GM19035 (cell line): Measurements from ENCODE around the gene ESYT2.
A peak's percentile ranks its signal among the peaks of the same experiment; 100 is the strongest.
"Not testable (repeated sequence)": the region's sequence is repeated elsewhere in the genome, so short reads cannot be mapped to it uniquely, and the experiment has no call there.

Experiments
- ATAC-seq: cut with Tn5 transposase; IDR thresholded peaks from one replicate; pipeline ENCODE4 v1.9.1; 2021; ENCODE audit not compliant: unreplicated experiment

Gene ESYT2

DNA sequence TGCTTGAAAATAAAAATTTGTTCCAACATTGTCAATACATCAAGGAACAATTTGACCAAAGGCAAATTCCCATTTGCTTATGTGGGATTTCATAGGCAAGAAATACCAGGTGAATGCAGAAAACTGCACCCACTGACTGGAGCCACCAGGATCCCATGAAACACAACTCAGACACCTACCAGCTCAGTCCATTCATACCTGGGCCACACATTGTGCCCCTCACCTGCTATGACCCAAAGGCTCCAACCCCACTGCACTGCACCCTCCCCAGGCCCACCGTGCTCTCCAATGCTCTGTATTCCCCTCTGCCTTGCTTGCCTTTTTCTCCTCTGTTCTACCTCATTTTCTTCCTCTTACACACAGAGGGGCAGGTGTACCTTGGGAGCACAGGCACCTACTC is 130.0 kb downstream of the ESYT2 start:
- no peak for ATAC-seq

DNA sequence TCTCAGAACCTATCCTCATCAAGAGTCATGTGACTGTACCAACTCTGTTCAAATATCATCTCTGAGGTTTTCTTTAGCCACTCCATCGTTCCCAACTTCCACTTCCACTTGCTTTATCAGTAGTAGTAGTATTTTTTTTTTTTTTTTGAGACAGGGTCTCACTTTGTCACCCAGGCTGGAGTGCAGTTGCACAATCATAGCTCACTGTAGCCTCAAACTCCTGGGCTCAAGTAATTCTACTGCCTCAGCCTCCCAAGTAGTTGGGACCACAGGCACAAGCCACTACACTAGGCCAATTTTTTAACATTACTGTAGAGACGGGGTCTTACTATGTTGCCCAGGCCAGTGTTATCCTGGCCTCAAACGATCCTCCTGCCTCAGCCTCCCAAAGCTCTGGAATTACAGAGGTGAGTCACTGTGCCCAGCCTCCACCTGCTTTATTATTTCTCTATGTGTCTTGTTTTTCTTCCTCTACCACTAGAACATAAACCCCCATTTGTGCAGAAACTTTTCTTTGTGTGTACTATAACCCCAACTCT is 130.6 kb downstream of the ESYT2 start:
- ATAC-seq = no peak

DNA sequence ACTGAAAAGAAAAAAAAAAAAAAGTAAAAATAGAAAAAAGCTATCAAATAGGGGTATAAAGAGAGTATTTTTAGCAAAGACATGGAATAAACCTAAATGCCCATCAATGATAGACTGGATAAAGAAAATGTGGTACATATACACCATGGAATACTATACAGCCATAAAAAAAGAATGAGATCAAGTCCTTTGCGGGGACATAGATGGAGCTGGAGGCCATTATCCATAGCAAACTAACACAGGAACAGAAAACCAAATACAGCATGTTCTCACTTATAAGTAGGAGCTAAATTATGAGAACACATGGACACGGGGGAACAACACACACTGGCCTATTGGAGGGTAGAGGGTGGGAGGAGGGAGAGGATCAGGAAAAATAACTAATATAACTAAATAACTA is 131.7 kb downstream of the ESYT2 start:
- not testable (repeated sequence) for ATAC-seq

DNA sequence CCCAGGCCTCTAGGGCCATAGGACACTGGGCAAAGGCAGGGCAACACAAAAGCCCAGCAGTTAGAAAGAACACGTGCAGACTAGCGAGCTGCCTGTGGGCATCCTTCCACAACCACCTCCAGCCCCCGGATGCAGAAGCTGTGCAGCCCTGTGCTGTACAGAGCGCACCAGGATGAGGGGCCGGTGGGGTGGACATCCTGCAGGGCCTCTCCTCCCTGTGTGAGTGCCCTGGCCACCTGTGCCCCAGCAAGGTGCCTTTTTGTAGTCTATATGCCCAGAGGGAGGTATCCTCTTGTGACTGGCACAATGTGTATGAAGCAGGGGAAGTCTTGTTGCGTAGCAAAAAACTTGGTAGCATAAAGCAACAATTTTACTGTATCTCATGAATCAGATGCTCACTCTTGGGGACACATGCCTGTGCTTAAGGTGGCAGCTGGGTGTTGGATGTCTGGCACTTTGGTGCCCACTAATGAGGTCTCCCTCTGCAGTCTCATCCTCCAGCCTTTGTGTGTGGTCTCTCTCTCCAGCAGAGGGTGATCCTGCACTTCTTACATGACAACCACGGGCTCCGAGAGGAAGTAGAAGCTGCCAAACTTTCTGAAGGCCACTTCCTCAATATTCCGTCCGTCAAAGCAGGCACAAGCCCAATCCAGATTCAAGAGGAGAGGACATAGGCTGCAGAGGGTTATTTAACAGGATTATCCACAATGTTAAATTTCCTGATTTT is 133.4 kb downstream of the ESYT2 start:
- peak; percentile 79 for ATAC-seq

DNA sequence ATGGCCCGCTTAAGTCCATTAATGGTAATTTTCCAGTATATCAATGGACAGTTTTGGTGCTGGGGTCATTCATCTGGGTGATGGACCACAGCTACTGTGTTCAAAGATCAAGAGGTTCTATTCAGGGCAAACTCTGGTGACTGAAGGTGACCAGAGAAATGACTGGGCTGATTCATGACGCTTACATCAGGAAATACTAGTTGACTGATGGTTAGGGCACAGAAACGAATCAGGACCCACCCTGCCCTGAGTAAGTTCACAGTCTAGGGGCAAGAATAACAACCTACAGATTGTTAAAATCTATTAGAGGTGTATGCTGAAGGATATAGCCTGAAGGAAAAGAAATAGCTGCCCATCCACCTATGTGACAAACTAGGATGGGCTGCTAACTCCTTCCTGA is 134.3 kb downstream of the ESYT2 start:
- ATAC-seq = no peak

DNA sequence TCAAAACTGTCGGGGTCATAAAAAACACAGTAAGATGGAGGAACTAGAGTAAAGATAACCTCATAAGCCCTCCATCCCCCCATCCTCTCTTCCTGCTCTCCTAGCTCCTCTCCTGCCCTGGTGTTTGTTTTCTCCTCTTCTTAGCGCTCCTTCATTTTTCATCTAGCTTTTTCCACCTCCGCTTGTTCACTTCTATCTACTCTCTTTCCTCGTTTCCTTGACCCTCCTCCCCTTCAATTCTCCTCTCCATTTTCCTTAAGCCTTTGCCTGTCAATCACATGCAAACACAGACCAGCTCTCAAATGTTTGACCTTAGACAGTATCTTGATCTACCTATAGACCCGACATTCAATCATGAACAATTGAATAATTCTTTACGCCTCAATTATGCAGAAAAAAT is 134.7 kb downstream of the ESYT2 start:
- ATAC-seq = no peak

DNA sequence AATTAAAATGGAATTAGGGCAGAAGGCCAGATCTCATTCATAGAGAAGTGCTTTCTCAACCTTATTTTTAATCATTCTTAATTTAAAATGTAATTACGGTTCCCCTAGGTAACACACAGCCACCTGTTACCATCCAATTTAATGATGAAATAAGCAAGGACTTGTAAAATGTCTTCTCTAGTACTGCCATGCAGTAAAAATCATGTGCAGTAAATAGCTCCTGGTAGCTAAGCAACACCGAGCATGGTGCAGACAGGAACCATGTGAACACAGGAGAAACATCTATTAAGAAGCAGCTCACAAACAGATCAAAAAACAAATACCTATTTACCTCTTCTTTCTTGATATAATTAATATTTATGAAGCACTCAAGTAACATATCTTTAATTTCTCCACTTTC is 139.8 kb downstream of the ESYT2 start:
- ATAC-seq = no peak

DNA sequence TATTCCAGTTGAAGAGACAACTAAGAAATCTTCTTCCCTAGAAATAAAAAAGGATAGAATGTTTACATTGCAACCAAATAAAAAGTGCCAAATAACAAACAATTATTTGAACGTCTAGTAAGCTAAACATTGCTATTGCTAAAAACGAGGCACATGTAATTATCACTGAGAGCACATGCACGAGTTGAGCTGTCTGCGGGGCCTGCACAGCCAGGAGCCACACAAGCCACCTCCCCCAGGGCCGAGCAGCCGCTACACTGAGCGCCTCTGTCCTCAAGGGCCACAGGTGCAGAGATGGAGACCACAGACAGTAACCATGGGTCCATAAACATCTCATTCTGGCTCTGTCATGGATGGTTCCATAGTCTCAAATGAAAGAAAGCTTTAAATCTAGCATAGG is 141.9 kb downstream of the ESYT2 start:
- no peak for ATAC-seq

DNA sequence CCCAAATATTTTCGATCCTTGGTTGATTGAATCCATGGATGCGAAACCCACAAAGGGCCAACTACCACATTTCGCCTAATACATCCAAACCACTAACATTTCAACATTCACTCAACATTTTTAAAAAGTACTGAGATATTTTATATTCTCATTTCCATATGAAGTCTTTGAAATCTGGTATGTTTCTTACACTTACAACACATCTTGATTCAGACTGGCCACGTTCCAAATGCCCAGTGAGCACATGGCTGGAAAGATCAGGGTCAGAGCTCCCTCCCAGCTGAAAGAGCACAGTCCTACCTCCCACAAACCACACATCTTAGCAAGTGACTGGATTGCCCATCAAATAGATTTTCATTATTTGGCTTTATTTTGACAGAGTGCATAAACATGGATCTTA is 143.6 kb downstream of the ESYT2 start:
- ATAC-seq = no peak

DNA sequence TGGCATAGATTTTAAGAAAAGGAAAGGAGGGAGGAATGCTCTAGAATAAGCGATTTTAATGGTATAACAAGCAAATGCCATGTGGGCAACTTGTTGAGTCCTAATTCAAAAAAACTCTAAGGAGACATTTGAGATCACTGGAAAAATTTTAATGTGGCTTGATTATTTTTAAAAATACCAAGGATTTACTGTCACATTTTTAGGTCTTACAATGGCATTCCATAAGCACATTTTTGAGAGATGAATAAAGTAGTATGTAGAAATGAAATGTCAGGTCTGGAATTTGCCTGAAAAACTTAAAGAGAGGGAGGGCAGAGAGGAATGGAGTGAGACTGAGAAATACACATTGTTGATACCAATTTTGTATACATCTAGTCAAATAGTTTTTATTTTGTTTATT is 145.0 kb downstream of the ESYT2 start:
- no peak for ATAC-seq

DNA sequence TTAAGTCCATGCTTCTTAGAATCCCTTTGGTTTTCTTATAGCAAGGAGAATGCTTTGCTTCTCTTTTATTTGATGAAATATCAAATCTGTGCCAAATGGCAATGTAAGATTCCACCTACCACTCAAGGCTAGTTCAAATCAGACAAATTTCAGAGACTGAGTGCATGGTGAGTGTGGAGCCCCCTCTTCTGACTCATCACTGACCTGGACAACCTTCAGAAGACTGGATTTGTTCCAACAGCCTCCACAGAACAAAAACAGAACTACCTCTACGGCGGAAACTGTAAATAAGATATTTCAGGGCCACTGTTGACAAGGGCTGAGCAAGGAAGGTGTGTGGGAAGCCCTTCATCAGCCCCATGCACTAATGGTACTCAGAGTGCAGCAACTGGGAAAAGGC is 145.8 kb downstream of the ESYT2 start:
- no peak for ATAC-seq

DNA sequence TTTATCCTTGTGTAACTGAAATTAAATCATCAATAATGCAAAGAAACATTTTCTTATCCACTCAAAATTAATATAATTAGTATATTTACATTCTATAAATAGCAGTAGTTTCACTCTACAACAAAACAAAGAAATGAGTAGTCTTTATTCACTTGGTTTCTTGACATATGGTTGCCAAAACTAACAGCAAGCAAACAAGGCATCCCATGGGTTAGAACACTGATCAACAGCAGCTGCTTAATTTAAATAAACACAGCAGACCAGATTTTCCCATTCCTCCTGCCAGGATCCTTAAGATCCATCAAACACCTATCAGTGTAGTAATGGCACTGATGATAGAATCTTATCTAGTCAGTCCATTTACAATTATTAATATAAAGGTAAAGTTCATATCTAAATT is 146.9 kb downstream of the ESYT2 start:
- no peak for ATAC-seq
